GM19328 (cell line): ENCODE data around the gene ERI3.
"Not testable (repeated sequence)": the region's sequence is repeated elsewhere in the genome, so short reads cannot be mapped to it uniquely, and the experiment has no call there.

Experiments used
- ATAC-seq: cut with Tn5 transposase; IDR thresholded peaks from one replicate; pipeline ENCODE4 v1.9.1; 2021; ENCODE audit warnings: mild to moderate bottlenecking, moderate library complexity; ENCODE audit not compliant: unreplicated experiment

The ERI3 gene

DNA sequence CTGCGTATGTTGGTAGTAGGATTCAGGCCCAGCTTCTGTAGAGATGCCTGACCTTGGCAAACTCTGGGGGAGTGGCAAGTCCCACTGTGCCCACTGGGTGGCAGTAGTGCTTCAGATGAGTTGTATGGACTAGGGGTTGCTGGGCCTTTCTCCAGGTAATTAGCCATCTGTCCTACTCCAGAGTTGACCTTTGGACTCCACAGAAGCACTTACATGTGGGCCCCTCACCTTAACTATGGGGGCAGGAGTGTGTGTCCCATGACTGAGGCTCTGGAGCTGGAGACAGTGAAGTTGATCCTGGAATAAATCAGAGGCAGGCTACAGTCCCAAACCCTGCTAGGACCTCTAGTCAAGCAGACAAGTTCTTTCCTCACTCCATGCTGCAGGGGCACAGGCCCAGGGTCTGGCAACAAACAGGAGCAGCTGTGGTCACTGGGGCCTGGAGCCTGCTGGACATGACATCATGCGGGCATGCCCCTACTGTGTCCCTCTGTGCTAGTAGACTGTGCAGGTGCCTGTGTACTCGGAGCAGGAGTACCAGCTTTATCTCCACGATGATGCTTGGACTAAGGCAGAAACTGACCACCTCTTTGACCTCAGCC lies 137.1 kb downstream of the ERI3 start:
- ATAC-seq = no peak

DNA sequence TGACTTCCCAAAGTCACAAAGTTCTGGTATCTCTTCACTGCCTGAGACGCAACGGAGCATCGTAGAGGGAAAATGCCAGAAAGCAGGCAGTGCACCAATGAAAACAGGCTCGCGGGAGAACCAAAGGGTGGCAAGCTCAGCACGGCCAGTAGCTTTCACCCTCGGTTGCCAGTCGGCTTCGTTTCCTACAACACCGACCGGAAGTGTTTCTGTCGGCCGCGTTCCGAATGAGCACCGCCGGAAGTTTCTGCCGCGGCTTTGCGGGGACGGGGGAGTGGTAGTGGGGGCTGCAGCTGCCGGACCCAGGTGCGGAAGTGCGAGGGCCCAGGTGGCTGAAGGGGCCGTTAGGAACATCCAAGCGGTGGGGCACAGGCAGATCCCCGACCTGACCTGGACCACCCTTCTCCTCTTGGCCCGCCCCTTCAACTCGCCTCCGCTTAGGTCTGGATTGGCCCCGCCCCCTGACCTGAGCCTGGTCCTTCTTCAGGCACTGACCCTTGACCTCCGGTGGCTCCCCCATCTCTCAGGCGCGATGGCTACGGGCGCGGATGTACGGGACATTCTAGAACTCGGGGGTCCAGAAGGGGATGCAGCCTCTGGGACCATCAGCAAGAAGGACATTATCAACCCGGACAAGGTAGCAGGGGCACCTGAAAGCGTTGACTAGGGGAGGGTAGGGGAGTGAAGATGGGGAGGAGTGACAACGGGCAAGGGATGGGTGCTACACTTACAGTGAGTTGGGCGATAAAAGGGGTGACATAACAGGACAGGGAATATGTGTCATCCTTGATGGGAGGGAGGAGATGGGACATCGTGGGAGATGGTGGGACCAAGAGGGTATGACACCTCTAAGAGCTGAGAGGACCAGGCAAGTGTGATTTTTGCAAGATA lies 141.6 kb downstream of the ERI3 start, which contains the start of gene DMAP1:
DMAP1 (plus strand) TSS at position 250 of the 891 bp plus-strand sequence; CDS start at position 533, 283 bp downstream.
- ATAC-seq = peak; percentile 68

DNA sequence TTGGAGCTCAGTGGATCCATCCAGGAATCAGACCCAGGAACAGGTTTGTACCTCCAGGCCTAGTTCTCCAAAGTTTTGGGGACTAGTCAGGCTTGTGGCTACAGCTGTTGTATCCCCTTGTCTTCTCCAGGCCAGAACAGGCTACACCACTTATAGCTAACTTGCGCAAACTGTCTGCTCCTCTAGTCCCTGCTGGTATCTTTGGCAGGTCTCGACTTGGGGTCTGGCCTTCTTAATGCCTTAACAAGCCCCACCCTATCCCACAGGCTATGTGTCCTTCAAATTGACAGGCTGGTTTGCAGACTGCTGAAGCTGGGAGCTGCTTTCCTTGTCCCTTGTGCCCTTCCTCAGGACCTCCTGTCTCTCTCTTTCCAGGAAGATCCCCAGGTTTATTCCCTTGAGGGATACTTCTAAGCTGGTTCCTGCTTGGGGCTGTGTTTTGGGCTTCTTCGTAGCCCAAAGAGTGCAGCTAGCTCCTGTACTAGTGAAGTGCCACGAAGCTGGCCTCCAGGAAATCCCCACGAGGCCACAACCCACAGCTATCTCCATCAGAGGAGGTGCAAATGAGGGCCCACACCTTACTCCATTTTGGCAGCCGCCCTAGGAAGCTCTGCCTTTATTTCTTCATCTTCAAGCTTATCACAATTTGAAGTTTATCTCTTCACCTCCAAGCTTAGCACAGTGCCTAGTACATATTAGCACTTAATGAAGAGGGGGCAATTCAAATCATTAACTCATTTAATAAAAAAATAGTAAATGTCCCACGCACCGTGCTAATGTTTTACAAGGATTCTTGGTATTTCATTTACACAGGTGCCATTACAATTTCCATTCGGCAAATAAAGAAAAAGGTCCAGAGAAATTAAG lies 142.5 kb downstream of the ERI3 start:
- no peak for ATAC-seq

DNA sequence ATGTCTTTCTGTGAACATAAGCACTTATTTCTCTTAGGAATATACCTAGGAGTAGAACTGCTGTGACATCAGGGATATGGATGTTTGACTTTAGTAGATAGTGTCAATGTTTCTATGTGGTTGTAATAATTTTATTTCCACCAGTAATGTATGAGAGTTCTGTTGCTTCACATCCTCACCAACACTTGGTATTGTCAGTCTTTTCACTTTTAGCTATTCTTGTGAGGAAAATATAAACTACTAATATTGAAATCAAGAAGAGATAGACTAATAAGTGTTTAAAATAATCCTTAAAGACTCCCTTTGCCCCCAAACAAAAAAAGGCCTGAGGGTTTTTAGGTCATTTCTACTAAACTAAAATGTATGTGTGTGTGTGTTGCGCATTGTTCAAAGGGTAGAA lies 144.5 kb downstream of the ERI3 start:
- ATAC-seq = no peak

DNA sequence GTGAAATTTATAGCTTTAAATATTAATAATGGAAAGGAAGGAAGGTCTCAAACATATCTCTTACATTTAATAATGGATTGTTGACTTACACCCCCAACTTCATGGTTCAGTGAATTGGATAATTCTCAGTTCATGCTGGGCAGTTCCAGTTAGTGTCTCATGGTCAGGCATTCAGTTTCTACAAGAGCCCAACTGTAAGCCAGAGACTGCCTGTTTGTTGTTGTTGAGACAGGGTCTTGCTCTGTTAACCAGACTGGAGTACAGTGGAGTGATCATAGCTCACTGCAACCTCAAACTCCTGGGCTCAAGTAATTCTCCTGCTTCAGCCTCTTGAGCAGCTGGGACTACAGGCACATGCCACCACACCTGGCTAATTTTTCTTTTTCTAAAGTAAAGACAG lies 146.8 kb downstream of the ERI3 start:
- ATAC-seq = no peak

DNA sequence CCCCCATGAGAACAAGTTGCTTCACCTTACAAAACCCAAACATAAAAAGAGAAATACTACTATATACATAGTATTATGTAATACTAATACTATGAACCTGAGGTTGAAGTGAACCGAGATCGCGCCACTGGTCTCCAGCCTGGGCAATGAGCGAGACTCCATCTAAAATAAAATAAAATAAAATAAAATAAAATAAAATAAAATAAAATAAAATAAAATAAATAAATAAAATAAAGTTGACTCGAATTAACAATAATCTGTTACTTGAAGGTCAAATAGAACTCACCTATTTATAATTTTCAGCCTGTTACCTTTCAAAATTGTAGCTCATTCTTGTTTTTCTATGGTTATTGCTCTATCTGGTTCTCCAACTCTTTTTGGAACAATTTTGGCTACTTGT lies 148.5 kb downstream of the ERI3 start:
- ATAC-seq = not testable (repeated sequence)

DNA sequence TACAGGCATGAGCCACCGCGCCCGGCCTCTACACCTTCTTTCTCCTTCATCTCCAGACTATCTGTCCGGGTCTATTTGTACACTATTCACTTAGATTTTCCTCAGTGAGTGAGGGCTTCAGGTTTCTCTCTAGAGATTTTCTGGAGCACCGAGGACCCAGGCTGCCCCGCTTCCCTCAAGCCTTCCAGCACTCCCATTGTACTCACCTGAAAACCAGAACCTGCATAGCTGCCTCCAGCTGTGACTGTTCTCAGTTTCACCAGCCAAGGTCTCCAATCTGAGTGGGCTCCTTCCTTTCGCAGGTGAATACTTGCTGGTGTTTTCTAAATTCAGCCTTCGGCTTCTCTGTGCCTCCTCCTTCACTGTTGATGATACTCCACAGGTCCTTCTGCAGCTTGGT lies 154.7 kb downstream of the ERI3 start:
- no peak for ATAC-seq

DNA sequence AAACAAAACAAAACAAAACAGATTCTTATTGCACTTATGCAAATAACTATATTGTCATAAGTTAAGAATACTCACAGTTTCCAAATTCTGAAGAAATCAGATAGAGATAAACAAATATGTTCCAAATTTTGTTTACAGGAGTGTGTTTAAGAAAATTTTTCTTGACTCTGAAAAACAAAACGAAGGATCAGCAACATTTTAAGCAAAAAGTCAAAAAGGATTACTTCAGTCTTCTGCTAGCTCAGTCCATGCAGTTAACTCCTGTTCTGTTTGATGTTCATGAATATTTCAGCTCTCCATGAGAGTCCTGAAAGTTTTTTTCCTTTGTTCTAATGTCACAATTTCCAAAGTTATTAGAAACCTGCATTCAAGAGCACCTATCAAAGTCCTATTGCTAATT lies 180.4 kb downstream of the ERI3 start:
- no peak for ATAC-seq
